Amniotic epithelial cell (primary cell): ENCODE results near the gene FLRT2.

Source experiments
- DNase-seq: peaks from one replicate; pipeline ENCODE4 v3.0.0-alpha.2; 2010; ENCODE audit warnings: low read depth

FLRT2 gene

GRCh38 chr14:85531141-85531586 is 1.2 kb downstream of the FLRT2 start:
- peak; percentile 87 for DNase-seq

GRCh38 chr14:85531587-85532373 is 1.8 kb downstream of the FLRT2 start:
- peak; percentile 90 for DNase-seq

GRCh38 chr14:85532374-85533022 is 2.6 kb downstream of the FLRT2 start:
- no peak for DNase-seq

GRCh38 chr14:85533023-85533860 is 3.3 kb downstream of the FLRT2 start:
- DNase-seq, result peak; percentile 94

- DNase-seq, result no peak
Observed at GRCh38 chr14:85533861-85534291, 3.9 kb downstream of the FLRT2 start.

GRCh38 chr14:85534458-85535293 is 4.7 kb downstream of the FLRT2 start:
- peak; percentile 35 for DNase-seq

- DNase-seq, result no peak
Observed at GRCh38 chr14:85535321-85535720, 5.4 kb downstream of the FLRT2 start.

GRCh38 chr14:85535991-85536832 is 6.3 kb downstream of the FLRT2 start:
- peak; percentile 73 for DNase-seq

- peak; percentile 57 for DNase-seq
Observed at GRCh38 chr14:85536833-85537190, 6.9 kb downstream of the FLRT2 start.

GRCh38 chr14:85537526-85537925 is 7.6 kb downstream of the FLRT2 start:
- DNase-seq, result no peak

- DNase-seq, result no peak
Observed at GRCh38 chr14:85538636-85539035, 8.7 kb downstream of the FLRT2 start.

GRCh38 chr14:85539510-85539909 is 9.6 kb downstream of the FLRT2 start:
- DNase-seq, result no peak

- DNase-seq, result peak; percentile 46
Observed at GRCh38 chr14:85542623-85543022, 12.7 kb downstream of the FLRT2 start.

- no peak for DNase-seq
Observed at GRCh38 chr14:85545738-85546137, 15.8 kb downstream of the FLRT2 start.

GRCh38 chr14:85546390-85546789 is 16.4 kb downstream of the FLRT2 start:
- DNase-seq, result no peak

GRCh38 chr14:85549697-85550096 is 19.8 kb downstream of the FLRT2 start:
- DNase-seq, result peak; percentile 96

- peak; percentile 55 for DNase-seq
Observed at GRCh38 chr14:85554106-85554505, 24.2 kb downstream of the FLRT2 start.

- DNase-seq, result no peak
Observed at GRCh38 chr14:85556267-85556666, 26.3 kb downstream of the FLRT2 start.

- DNase-seq, result no peak
Observed at GRCh38 chr14:85558505-85558904, 28.6 kb downstream of the FLRT2 start.

- DNase-seq, result no peak
Observed at GRCh38 chr14:85562630-85563029, 32.7 kb downstream of the FLRT2 start.
